Glutamatergic neuron (in vitro differentiated cells): ENCODE data around the gene RPGR. TPM values are rescaled to one million over a fixed set of nuclear protein-coding genes. Genes with fewer than 3 reads are reported as not detected.
A peak's percentile ranks its signal among the peaks of the same experiment; 100 is the strongest.

Experiments used
- DNase-seq: peaks from one replicate; pipeline ENCODE4 v3.0.0; 2022
- H3K27ac Mint-ChIP-seq: one replicate; pipeline ENCODE4 v1.8.0; 2020; ENCODE audit warnings: mild to moderate bottlenecking, mixed read lengths, inconsistent platforms; ENCODE audit not compliant: unreplicated experiment
- H3K27me3 Mint-ChIP-seq: one replicate; pipeline ENCODE4 v1.8.0; 2020; ENCODE audit warnings: mild to moderate bottlenecking, moderate library complexity, mixed read lengths, inconsistent platforms; ENCODE audit not compliant: unreplicated experiment
- H3K36me3 Mint-ChIP-seq: one replicate; pipeline ENCODE4 v1.8.0; 2020; ENCODE audit warnings: mild to moderate bottlenecking, mixed read lengths, inconsistent platforms; ENCODE audit not compliant: unreplicated experiment
- H3K4me1 Mint-ChIP-seq: one replicate; pipeline ENCODE4 v1.8.0; 2020; ENCODE audit warnings: mild to moderate bottlenecking, low read depth, mixed read lengths, inconsistent platforms; ENCODE audit not compliant: unreplicated experiment
- H3K4me3 Mint-ChIP-seq: one replicate; pipeline ENCODE4 v1.8.0; 2020; ENCODE audit warnings: mild to moderate bottlenecking, mixed read lengths, inconsistent platforms; ENCODE audit not compliant: unreplicated experiment
- H3K9me3 Mint-ChIP-seq: one replicate; pipeline ENCODE4 v1.8.0; 2020; ENCODE audit warnings: mild to moderate bottlenecking, moderate library complexity, mixed read lengths, inconsistent platforms; ENCODE audit not compliant: unreplicated experiment
- total RNA-seq: library from RNA; stranded (reverse); fragmentation: NEBNext Ultra II Directional; extraction: Animal tissue kit (Norgen Biotek cat#: 25700); gene quantifications from one replicate; pipeline ENCODE4 v1.2.1, GENCODE V29; 2021; ENCODE audit not compliant: unreplicated experiment
- TF ChIP-seq, protein P1 (sequence below): fragments of 200-600 bp; sonication (generic); IDR thresholded peaks from one replicate; pipeline ENCODE4 v1.5.0; 2021; ENCODE audit not compliant: partially characterized antibody, unreplicated experiment

RPGR gene
- total RNA-seq, 1 donor from 2014 or later: 4.6 TPM

DNA sequence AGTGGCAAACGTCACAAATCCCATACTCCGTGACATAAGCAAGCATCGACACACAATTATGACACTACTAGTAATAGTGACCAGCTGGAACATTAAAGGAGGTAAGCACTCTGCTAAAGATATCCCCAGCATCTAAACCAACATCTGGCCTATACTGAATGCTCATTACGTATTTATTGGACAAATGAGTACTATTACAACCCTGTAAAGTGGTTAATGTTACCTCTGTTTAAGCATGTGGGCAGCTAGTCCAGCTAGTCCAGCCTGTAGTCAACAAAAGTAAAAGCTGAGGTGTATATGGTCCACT lies 419 bp upstream of the RPGR start:
- DNase-seq: no peak
- H3K4me1 Mint-ChIP-seq: no peaks in the 10 kb centered on the region
- H3K27ac Mint-ChIP-seq: no peak overlapping the region
- H3K36me3 Mint-ChIP-seq: no peaks in the 10 kb centered on the region
- peak overlapping the region; percentile 88 for H3K4me3 Mint-ChIP-seq
- H3K9me3 Mint-ChIP-seq: no peaks in the 10 kb centered on the region
- no peaks in the 10 kb centered on the region for H3K27me3 Mint-ChIP-seq
- TF ChIP-seq, protein P1, sequence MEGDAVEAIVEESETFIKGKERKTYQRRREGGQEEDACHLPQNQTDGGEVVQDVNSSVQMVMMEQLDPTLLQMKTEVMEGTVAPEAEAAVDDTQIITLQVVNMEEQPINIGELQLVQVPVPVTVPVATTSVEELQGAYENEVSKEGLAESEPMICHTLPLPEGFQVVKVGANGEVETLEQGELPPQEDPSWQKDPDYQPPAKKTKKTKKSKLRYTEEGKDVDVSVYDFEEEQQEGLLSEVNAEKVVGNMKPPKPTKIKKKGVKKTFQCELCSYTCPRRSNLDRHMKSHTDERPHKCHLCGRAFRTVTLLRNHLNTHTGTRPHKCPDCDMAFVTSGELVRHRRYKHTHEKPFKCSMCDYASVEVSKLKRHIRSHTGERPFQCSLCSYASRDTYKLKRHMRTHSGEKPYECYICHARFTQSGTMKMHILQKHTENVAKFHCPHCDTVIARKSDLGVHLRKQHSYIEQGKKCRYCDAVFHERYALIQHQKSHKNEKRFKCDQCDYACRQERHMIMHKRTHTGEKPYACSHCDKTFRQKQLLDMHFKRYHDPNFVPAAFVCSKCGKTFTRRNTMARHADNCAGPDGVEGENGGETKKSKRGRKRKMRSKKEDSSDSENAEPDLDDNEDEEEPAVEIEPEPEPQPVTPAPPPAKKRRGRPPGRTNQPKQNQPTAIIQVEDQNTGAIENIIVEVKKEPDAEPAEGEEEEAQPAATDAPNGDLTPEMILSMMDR: no peak

DNA sequence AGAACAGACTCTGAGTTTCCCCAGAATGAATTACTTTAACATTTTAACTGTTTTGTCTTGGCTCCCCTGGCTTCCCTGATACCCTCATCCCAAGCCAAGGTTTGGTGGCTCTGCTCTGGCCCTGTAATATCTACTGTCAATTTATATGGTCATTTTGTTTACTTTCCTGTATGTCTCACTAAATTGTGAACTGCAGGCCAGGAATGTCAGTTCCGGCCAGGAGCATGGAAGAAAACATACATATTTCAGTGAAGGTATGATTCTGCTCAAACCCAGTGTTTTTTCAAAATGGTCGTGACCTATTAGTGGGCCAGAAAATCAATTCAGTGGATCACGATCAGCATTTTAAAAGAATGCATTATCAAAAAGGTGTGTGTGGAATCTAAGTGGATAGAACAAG lies 1.2 kb downstream of the RPGR start:
- H3K4me3 Mint-ChIP-seq: peak overlapping the region; percentile 88
- TF ChIP-seq, protein P1: no peak
- DNase-seq: no peak
- H3K27ac Mint-ChIP-seq: no peak overlapping the region
- H3K9me3 Mint-ChIP-seq: no peaks in the 10 kb centered on the region
- H3K27me3 Mint-ChIP-seq: no peaks in the 10 kb centered on the region
- no peaks in the 10 kb centered on the region for H3K4me1 Mint-ChIP-seq
- H3K36me3 Mint-ChIP-seq: no peaks in the 10 kb centered on the region

DNA sequence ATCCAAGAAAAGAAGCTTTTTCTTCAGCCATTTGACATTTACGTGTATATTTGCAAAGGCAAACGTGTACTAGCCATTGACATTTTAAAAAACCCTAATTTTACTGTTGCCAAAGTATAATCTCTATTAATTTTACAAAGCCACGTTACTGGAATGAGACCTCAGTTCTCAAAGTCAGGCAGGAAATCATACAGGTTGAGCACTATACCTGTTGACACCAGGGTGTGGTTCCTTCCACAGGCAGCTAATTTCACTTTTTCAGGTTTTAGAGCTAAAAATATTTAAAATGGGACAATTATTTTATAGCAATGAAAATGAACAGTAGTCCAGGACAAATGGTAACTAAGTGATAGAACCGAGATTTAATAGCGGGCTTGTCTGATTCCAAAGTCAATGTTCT lies 6.5 kb downstream of the RPGR start:
- TF ChIP-seq, protein P1: no peak
- Mint-ChIP-seq H3K9me3 (no peaks in the 10 kb centered on the region), H3K4me3 (no peak overlapping the region), H3K36me3 (no peaks in the 10 kb centered on the region), H3K4me1 (no peaks in the 10 kb centered on the region), H3K27ac (no peak overlapping the region), H3K27me3 (no peaks in the 10 kb centered on the region)
- no peak for DNase-seq

DNA sequence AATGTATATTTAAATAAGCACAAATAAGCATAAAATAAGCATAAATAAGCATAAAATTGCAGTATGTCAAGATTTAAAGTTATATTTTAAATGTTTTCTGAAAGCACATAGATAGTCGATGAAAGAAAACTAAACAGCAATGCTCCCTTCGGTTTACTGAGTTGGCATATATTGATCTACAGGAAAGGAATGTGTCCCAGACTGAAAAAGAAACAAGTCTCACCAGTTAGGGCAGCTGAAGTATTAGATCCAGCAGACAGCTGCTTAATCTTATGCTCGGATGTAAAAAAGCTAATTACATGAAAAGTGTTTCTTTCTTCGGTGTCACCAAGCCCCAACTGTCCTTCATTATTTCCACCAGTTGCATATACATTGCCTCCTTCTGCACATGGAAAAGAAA lies 8.7 kb downstream of the RPGR start:
- Mint-ChIP-seq H3K4me1 (no peaks in the 10 kb centered on the region), H3K4me3 (no peak overlapping the region), H3K27me3 (no peaks in the 10 kb centered on the region), H3K36me3 (no peaks in the 10 kb centered on the region), H3K9me3 (no peaks in the 10 kb centered on the region), H3K27ac (no peak overlapping the region)
- DNase-seq: no peak
- TF ChIP-seq, protein P1: no peak

DNA sequence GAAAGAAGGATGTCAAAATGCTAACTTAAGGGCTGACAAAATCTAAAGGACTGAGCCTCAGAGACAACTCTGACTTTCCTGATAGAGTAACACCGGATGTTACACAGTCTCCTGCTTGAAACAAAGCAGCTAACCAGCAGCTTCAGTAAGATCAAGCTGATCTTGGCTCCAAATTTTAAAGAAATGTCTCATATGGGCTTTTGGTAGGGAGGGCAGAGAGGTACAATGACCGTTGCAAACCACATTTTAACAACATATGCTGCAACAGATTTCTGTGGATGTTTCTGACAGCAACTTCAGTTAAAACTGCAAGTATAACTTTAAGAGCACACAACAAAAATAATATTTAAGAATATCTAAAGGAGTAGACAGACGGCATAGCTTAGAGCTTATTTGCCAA lies 9.1 kb downstream of the RPGR start:
- Mint-ChIP-seq H3K27ac (no peak overlapping the region), H3K9me3 (no peaks in the 10 kb centered on the region), H3K36me3 (no peaks in the 10 kb centered on the region), H3K27me3 (no peaks in the 10 kb centered on the region), H3K4me3 (no peak overlapping the region), H3K4me1 (no peaks in the 10 kb centered on the region)
- DNase-seq: no peak
- TF ChIP-seq, protein P1: no peak
